ENCODE data around the gene PROCA1. TPM values are rescaled to one million over a fixed set of nuclear protein-coding genes. Genes with fewer than 3 reads are reported as not detected.

The PROCA1 gene
- total RNA-seq, 1 experiment from 2014 or later: 4.6 TPM

DNA sequence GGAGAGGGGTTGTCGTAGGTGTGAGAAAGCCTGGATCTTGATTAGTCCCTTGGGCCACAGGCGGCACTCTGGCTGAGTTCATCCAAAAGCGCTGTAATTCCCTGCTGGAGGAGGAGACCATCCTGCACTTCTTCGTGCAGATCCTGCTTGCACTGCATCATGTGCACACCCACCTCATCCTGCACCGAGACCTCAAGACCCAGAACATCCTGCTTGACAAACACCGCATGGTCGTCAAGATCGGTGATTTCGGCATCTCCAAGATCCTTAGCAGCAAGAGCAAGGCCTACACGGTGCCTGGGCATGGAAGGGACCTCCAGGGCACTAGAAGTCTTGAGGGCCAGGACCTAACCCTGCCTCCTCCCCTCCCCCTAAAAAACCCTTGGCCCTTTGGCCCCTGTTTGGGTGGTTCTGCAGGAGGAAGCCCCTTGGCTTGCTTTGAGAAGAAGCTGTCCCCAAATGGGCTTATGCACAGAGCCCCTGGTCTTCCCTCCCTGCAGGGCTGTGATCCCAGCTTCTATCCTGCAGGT, 23.1 kb upstream of the PROCA1 start:
- Histone ChIP-seq H3K27me3 (replicated peaks; ENCODE audit: insufficient read depth, low read depth, low read length, poor library complexity) (no peaks in the 10 kb centered on the region), H3K27ac (ENCODE audit: low read depth, low read length, poor library complexity, severe bottlenecking) (no peak overlapping the region), H3K4me3 (ENCODE audit: low read depth, low read length, poor library complexity, severe bottlenecking) (no peak overlapping the region), H3K4me1 (ENCODE audit: insufficient read depth, low read length, poor library complexity, severe bottlenecking) (no peaks in the 10 kb centered on the region), H3K9me3 (ENCODE audit: low read depth, low read length, poor library complexity, severe bottlenecking) (no peaks in the 10 kb centered on the region), H3K36me3 (ENCODE audit: insufficient read depth, low read length, poor library complexity, severe bottlenecking) (no peaks in the 10 kb centered on the region)
- no peak for DNase-seq (ENCODE audit: low spot score)
- ChIA-PET CTCF (interaction anchor here (0.6 kb wide), 1 partner anchor 374 kb away, joined by 3 read pairs; no protein-coding TSS in a partner anchor), POLR2A (ENCODE audit: low non-redundant PET) (no interaction called here)
- intact Hi-C loops (cut with micrococcal nuclease; ENCODE audit: unreplicated experiment): no loop called here
- no TSS peak for BruUV-seq (replicated peaks)
- TF ChIP-seq, protein P1, sequence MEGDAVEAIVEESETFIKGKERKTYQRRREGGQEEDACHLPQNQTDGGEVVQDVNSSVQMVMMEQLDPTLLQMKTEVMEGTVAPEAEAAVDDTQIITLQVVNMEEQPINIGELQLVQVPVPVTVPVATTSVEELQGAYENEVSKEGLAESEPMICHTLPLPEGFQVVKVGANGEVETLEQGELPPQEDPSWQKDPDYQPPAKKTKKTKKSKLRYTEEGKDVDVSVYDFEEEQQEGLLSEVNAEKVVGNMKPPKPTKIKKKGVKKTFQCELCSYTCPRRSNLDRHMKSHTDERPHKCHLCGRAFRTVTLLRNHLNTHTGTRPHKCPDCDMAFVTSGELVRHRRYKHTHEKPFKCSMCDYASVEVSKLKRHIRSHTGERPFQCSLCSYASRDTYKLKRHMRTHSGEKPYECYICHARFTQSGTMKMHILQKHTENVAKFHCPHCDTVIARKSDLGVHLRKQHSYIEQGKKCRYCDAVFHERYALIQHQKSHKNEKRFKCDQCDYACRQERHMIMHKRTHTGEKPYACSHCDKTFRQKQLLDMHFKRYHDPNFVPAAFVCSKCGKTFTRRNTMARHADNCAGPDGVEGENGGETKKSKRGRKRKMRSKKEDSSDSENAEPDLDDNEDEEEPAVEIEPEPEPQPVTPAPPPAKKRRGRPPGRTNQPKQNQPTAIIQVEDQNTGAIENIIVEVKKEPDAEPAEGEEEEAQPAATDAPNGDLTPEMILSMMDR (conservative IDR thresholded peaks at IDR 0.05; ENCODE audit: low read depth, low read length): no peak
- TF ChIP-seq EZH2 (IDR thresholded peaks at IDR 0.05; ENCODE audit: borderline replicate concordance, low read depth, low read length, poor library complexity, severe bottlenecking): no peak

DNA sequence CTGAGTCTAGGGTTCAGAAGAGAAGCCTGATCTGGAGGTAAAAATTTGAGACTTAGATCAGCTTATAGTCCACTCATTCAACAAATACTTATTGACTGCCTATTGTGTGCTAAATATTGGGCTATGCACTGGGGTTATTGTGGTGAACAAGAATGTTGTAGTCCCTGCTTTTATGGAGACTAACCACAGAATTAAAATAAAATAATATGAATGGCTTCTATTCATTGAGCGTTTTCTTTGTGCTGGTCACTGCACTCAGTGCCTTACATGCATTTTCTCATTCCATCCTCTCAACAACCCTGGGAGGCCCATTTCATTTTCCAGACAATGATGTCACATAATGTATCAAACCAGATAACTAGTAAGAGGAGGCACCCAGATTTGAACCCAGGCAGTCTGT, 21.7 kb upstream of the PROCA1 start:
- TF ChIP-seq EZH2 (IDR thresholded peaks at IDR 0.05; ENCODE audit: borderline replicate concordance, low read depth, low read length, poor library complexity, severe bottlenecking): no peak
- TF ChIP-seq, protein P1 (conservative IDR thresholded peaks at IDR 0.05; ENCODE audit: low read depth, low read length): no peak
- H3K4me1 ChIP-seq (ENCODE audit: insufficient read depth, low read length, poor library complexity, severe bottlenecking): no peaks in the 10 kb centered on the region
- ChIA-PET CTCF (no interaction called here), POLR2A (ENCODE audit: low non-redundant PET) (no interaction called here)
- H3K4me3 ChIP-seq (ENCODE audit: low read depth, low read length, poor library complexity, severe bottlenecking): no peak overlapping the region
- H3K27ac ChIP-seq (ENCODE audit: low read depth, low read length, poor library complexity, severe bottlenecking): no peak overlapping the region
- H3K9me3 ChIP-seq (ENCODE audit: low read depth, low read length, poor library complexity, severe bottlenecking): no peaks in the 10 kb centered on the region
- H3K36me3 ChIP-seq (ENCODE audit: insufficient read depth, low read length, poor library complexity, severe bottlenecking): no peaks in the 10 kb centered on the region
- no TSS peak for BruUV-seq (replicated peaks)
- no peaks in the 10 kb centered on the region for H3K27me3 ChIP-seq (replicated peaks; ENCODE audit: insufficient read depth, low read depth, low read length, poor library complexity)
- DNase-seq (ENCODE audit: low spot score): no peak
- intact Hi-C loops (cut with micrococcal nuclease; ENCODE audit: unreplicated experiment): no loop called here

DNA sequence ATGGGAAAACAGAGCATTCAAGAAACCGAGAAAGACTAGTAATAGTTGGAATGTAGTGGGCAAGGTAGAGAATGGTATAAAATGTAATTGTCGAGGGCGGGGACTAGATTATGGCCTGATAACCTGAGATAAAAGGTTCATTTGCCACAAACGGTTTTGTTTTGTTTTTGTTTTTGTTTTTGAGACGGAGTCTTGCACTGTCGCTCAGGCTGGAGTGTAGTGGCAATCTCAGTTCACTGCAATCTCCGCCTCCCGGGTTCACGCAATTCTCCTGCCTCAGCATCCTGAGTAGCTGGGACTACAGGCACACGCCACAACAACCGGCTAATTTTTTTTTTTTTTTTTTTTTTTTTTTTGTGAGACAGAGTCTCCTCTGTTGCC, 18.3 kb upstream of the PROCA1 start:
- intact Hi-C loops (cut with micrococcal nuclease; ENCODE audit: unreplicated experiment): loop anchor here (2.0 to 5.0 kb wide), 2 partner anchors 13 to 167 kb away; partner anchors contain the start of gene FLOT2
- H3K27me3 ChIP-seq (replicated peaks; ENCODE audit: insufficient read depth, low read depth, low read length, poor library complexity): no peaks in the 10 kb centered on the region
- H3K9me3 ChIP-seq (ENCODE audit: low read depth, low read length, poor library complexity, severe bottlenecking): no peaks in the 10 kb centered on the region
- H3K4me3 ChIP-seq (ENCODE audit: low read depth, low read length, poor library complexity, severe bottlenecking): no peak overlapping the region
- no peak overlapping the region for H3K27ac ChIP-seq (ENCODE audit: low read depth, low read length, poor library complexity, severe bottlenecking)
- ChIA-PET POLR2A (ENCODE audit: low non-redundant PET) (no interaction called here), CTCF (no interaction called here)
- DNase-seq (ENCODE audit: low spot score): no peak
- peaks cover 3% of the 10 kb centered on the region for H3K36me3 ChIP-seq (ENCODE audit: insufficient read depth, low read length, poor library complexity, severe bottlenecking)
- BruUV-seq (replicated peaks): no TSS peak
- TF ChIP-seq EZH2 (IDR thresholded peaks at IDR 0.05; ENCODE audit: borderline replicate concordance, low read depth, low read length, poor library complexity, severe bottlenecking): no peak
- TF ChIP-seq, protein P1 (conservative IDR thresholded peaks at IDR 0.05; ENCODE audit: low read depth, low read length): no peak
- peaks cover 20% of the 10 kb centered on the region for H3K4me1 ChIP-seq (ENCODE audit: insufficient read depth, low read length, poor library complexity, severe bottlenecking)

Measured in A673 (cell line).